Activated CD4-positive, alpha-beta T cell treated with anti-CD3 and anti-CD28 coated beads for 1 hour (primary cell): Measurements from ENCODE around the gene FLRT2.

Experiments used
- DNase-seq: peaks from one replicate; pipeline ENCODE4 v3.0.0-alpha.2; 2020

The FLRT2 gene

DNA sequence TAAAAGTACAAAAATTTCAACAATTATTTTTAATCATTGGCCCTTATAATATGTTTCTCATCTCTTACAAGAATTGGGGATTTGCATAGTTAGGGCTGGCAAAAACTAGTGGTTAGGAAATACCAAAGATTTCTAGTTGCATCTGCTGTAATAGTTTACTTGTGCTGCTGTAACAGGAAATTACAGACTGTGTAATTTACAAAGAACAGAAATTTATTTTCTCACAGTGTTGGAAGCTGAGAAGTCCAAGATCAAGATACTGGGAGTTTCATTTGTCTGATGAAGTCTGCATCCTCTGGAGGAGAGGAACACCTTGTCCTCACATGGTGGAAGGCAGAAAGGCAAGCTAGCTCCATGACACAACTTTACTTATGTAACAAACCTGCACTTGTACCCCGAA lies 157.0 kb downstream of the FLRT2 start:
- no peak for DNase-seq

DNA sequence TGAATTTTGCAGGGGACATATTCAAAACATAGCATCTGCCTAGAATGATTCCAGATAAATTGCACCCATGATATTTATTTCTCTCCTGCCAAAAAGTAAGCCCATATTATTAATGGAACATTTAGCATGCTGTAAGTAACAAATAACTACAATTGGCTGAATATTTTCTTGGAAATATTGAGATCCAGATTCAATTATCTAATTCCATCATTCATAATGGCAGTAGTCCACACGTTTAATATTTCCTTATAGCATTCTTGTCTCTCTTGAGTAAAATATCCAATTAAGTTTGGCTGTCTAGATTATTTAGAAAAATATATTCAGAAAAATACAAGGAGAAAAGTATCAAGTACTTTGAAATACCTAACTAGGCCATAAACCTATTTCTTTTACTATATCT lies 157.5 kb downstream of the FLRT2 start:
- no peak for DNase-seq

DNA sequence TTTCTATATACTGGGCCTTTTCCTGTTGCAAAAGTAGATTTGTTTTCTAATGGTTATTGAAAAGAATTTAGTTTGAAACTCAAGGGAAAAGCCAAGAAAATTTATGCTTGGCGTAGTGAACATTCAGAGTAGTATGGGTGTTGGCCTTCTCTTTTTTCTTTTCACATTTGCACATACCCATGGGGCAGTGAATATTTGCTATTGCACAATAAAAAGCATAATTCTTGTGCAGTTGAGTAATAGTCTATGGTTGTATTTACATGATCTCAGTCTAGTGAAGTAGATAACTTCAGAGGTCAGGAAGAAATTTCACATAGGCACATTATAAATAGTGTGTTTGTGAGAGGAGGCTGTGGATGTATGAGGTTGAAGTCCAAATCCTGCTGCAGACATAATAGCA lies 158.1 kb downstream of the FLRT2 start:
- no peak for DNase-seq

- no peak for DNase-seq
These were observed 165.4 kb downstream of the FLRT2 start for GRCh38 chr14:85695300-85695699.

GRCh38 chr14:85701116-85701515 lies 171.2 kb downstream of the FLRT2 start:
- no peak for DNase-seq

DNA sequence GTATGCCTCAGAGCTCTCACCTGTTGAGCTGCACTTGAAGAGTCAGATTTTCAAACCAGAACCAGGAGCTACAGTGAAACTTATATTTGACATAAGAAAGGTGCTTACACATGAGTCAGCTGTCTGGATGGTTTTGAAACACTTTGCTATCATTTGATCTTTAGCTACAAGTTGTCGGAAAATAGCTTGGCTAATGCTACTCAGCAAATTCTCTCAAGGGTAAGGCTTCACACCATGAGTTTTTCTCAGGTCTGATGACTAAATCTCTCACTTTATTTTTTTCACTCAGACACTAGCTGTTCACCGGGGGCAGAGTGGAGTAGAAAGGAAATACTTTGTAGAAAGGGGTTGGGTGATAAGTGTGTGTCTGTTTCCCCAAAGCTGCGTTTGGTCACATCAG lies 171.8 kb downstream of the FLRT2 start:
- no peak for DNase-seq

DNA sequence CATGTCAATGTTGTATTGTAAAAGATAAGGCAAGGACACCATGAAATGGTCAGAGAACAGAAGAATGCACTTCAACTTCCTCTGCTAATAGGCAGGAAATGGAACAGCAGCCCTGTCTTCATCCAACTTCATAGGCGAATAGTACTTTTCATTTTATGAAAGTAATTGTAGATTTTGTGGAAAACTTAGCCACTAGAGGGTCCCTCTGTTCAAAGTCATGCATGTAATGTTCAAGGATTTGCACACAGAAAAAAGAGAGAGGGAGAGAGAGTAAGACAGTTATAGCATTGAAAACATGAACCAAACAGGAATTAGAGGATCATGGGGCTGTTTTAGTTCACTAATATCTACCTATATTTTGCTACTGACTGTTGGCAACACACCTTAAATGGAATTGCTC lies 172.2 kb downstream of the FLRT2 start:
- no peak for DNase-seq

- DNase-seq = no peak
These were observed 173.1 kb downstream of the FLRT2 start for GRCh38 chr14:85702997-85703396.
